Vagina (tissue), 2 donors: ENCODE results near the gene PRR23B. TPM values are rescaled to one million over a fixed set of nuclear protein-coding genes. Genes with fewer than 3 reads are reported as not detected.
"Not testable (repeated sequence)": the region's sequence is repeated elsewhere in the genome, so short reads cannot be mapped to it uniquely, and the experiment has no call there.

ENCODE experiments used
- DNase-seq, 2 donors: peaks; one replicate each; pipeline ENCODE4 v3.0.0-alpha.2; 2017; ENCODE audit errors: extremely low spot score in 2 of 2
- H3K27ac ChIP-seq: fragments of 200-600 bp; sonication (generic); one replicate; pipeline ENCODE4 v1.5.1; 2019
- H3K27me3 ChIP-seq: fragments of 200-600 bp; sonication (generic); one replicate; pipeline ENCODE4 v1.5.1; 2019
- H3K36me3 ChIP-seq, 2 donors: fragments of 200-600 bp; sonication (generic); one replicate each; pipeline ENCODE4 v1.5.1; 2017 to 2019
- H3K4me1 ChIP-seq: fragments of 200-600 bp; sonication (generic); one replicate; pipeline ENCODE4 v1.5.1; 2019
- H3K4me3 ChIP-seq, 2 donors: fragments of 200-600 bp; sonication (generic); 1 replicate in 1 of 2; 2 replicates in 1 of 2; pipeline ENCODE4 v1.5.1; 2016 to 2019
- H3K9me3 ChIP-seq: fragments of 200-600 bp; sonication (generic); one replicate; pipeline ENCODE4 v1.5.1; 2019
- CTCF ChIP-seq, 3 experiments: fragments of 450-650 bp in 2 of 3; fragments of 200-600 bp in 1 of 3; sonication (generic) in 1 of 3; IDR thresholded peaks; one replicate each; pipeline ENCODE4 v1.5.1; 2017 to 2019; ENCODE audit warnings: antibody characterized with exemption in 3 of 3, mild to moderate bottlenecking in 2 of 3, moderate library complexity in 2 of 3
- POLR2A ChIP-seq, 2 donors: fragments of 450-650 bp; IDR thresholded peaks; one replicate each; pipeline ENCODE4 v1.6.1; 2017; ENCODE audit warnings: antibody characterized with exemption in 2 of 2, mild to moderate bottlenecking in 2 of 2, moderate library complexity in 2 of 2
- POLR2AphosphoS5 ChIP-seq, 2 donors: sonication (generic); formaldehyde crosslinking; IDR thresholded peaks; one replicate each; pipeline ENCODE4 v1.9.0; 2017; ENCODE audit warnings: antibody characterized with exemption in 2 of 2, mild to moderate bottlenecking in 2 of 2, low read depth in 1 of 2; ENCODE audit not compliant: insufficient read depth in 1 of 2
- intact Hi-C: fragments of 100-400 bp; cut with DNase I; formaldehyde crosslinking; loops from one replicate; pipeline ENCODE4 v1.15.1; 2023
- total RNA-seq: library from RNA; depleted of rRNA; stranded (reverse); fragments of >200 nt; gene quantifications from one replicate; pipeline ENCODE4 v1.2.3, GENCODE V29; 2016

PRR23B gene
- total RNA-seq, 1 donor from 2014 or later = not detected

GRCh38 chr3:139037478-139037877, 16.8 kb upstream of the PRR23B start:
- Histone ChIP-seq H3K9me3 (no peaks in the 10 kb centered on the region), H3K4me1 (no peaks in the 10 kb centered on the region), H3K4me3 (no peak overlapping the region), H3K36me3 (no peaks in the 10 kb centered on the region), H3K27me3 (no peaks in the 10 kb centered on the region), H3K27ac (no peak overlapping the region)
- no peak for DNase-seq
- intact Hi-C loops = no loop called here
- TF ChIP-seq POLR2AphosphoS5 (IDR thresholded peaks at IDR 0.05; ENCODE audit: insufficient read depth in 1 of 2, low read depth in 1 of 2) = no peak
- TF ChIP-seq CTCF (IDR thresholded peaks at IDR 0.05) = no peak
- no peak for TF ChIP-seq POLR2A (IDR thresholded peaks at IDR 0.05)

GRCh38 chr3:139032326-139033002, 11.7 kb upstream of the PRR23B start:
- Histone ChIP-seq H3K9me3 (no peaks in the 10 kb centered on the region), H3K27ac (no peak overlapping the region), H3K4me3 (no peak overlapping the region), H3K27me3 (no peaks in the 10 kb centered on the region), H3K4me1 (no peaks in the 10 kb centered on the region), H3K36me3 (no peaks in the 10 kb centered on the region)
- intact Hi-C loops = no loop called here
- DNase-seq = no peak
- TF ChIP-seq CTCF (IDR thresholded peaks at IDR 0.05) (no peak), POLR2AphosphoS5 (IDR thresholded peaks at IDR 0.05; ENCODE audit: insufficient read depth in 1 of 2, low read depth in 1 of 2) (no peak), POLR2A (IDR thresholded peaks at IDR 0.05) (no peak)

GRCh38 chr3:139030576-139030975, 9.8 kb upstream of the PRR23B start:
- H3K4me3 ChIP-seq, DNase-seq, H3K9me3 ChIP-seq, H3K36me3 ChIP-seq, H3K27ac ChIP-seq, H3K27me3 ChIP-seq, H3K4me1 ChIP-seq, intact Hi-C loops: not testable (repeated sequence)

GRCh38 chr3:139024968-139025367, 4.2 kb upstream of the PRR23B start:
- intact Hi-C loops = no loop called here

DNA sequence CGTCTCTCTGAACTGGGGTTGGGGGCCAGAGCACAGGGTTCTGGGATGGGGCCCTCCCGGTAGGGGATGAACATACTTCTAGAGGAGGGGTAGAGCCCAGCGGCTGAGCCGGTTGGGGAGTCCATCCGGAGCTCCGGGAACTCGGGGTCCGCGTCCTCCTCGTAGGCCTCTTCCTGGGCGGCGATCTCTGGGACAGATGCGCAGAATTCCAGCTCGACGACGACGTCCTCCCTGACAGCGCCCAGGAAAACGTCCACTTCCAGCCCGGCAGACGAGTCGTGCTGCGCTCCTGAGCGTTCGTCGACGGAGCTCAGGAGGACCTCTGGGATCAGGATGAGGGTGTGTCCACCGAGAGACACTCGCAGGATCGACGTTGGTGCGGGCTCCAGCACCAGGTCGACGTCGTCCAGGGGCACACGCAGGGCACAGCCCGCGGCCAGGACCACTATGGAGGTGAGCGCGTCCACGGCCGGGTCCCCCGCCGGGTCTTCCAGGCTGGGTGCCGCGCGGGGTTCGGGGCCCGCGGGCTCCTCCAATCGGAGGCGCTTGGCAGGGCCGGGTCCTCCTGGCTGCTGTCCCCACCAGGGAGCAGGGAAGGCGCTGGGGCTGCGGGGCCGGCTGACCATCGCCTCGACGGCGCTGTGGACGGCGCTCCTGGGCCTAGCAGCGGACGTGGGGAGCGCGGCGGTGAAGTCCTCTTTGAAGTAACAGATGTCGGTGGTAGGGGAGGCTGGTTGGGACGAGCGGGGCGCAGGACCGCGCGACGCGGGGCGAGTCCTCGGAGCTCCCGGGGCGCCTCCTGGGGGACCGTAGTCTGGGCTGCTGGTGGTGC, 474 bp downstream of the PRR23B start:
- intact Hi-C loops = no loop called here
- no peak for TF ChIP-seq POLR2AphosphoS5 (IDR thresholded peaks at IDR 0.05; ENCODE audit: insufficient read depth in 1 of 2, low read depth in 1 of 2)
- no peak for TF ChIP-seq CTCF (IDR thresholded peaks at IDR 0.05)
- no peak for TF ChIP-seq POLR2A (IDR thresholded peaks at IDR 0.05)
- H3K27me3 ChIP-seq = no peaks in the 10 kb centered on the region
- H3K36me3 ChIP-seq = no peaks in the 10 kb centered on the region
- no peaks in the 10 kb centered on the region for H3K4me1 ChIP-seq
- DNase-seq = no peak
- no peak overlapping the region for H3K27ac ChIP-seq
- H3K4me3 ChIP-seq = no peak overlapping the region
- no peaks in the 10 kb centered on the region for H3K9me3 ChIP-seq

More at GRCh38 chr3:139024968-139025367, 4.2 kb upstream of the PRR23B start:
- no peak overlapping the region for H3K27ac ChIP-seq
- H3K4me1 ChIP-seq = no peaks in the 10 kb centered on the region
- H3K4me3 ChIP-seq = no peak overlapping the region
- no peaks in the 10 kb centered on the region for H3K9me3 ChIP-seq
- H3K27me3 ChIP-seq = no peaks in the 10 kb centered on the region
- no peak for DNase-seq
- H3K36me3 ChIP-seq = no peaks in the 10 kb centered on the region
- TF ChIP-seq CTCF (IDR thresholded peaks at IDR 0.05) (no peak), POLR2A (IDR thresholded peaks at IDR 0.05) (no peak)
